ENCODE measurements around the gene CASP4. TPM values are rescaled to one million over a fixed set of nuclear protein-coding genes. Genes with fewer than 3 reads are reported as not detected.

The CASP4 gene
- total RNA-seq (2022; extraction: Qiagen RNA extraction; ENCODE audit: low read depth) = 4.4 to 6.6 TPM (median 5.0 TPM) in 5 replicates

DNA sequence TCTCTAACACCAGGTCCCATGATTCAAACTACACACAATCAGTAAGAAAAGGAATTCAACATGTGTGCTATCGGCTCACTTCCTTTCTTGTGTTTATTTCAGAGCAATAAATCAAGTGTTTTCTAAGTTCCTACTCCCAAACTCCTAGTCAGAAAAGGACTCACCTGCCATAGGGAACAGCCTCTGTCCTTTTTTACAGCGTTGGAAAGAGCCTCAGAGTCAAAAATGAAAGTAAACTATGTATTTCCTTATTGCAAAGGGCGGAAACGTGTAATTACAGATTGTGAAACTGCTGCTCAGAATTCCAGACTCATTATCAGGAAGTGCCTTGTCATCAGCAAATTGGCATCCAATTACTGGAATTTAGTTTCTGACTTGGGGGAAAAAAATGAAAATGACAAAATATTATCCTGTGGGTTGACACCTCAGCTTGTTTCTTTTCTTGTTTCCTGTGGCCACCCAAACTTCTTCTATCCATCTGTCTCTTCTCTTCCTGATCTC is at the start of gene CASP4:
Gene CASP4 (minus strand): TSS at position 220 of the 501 bp plus-strand sequence. CDS start 49 bp downstream, at position 171.

DNA sequence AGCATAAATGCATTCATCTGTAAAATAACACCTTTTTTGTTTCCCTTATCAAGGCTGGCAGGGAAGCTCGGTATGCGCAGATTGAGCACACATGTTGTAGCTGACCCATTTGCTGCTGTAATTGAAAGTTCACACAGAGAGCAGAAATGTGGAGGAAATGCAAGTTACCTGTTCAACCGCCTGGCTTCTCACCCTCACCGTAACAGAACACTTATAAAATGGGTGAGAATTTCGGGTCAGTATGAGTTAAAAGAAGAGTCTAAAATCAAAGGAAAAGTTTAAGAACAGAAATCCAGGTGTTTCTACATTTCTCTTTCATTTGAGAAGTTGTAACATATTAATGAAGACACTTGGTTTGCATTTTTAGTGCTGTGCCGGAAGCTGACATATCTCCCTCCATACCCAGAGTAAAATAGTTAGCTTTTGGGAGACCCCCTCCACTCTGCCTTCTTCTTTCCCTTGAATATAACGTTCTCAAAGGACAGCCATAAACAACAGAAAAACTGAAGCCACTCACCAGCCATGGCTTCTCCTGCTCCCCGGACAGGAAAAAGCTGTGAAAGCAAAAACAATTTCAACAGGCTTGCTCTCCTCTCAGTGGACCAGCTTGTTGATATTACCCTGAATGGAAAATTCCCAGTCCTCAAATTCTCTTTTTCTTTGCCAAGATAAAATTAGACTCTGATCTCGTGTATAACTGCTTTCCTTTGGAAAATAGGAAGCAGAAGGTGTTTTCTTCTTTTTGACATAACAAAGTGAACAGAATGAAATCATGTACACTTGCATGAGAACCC is 70.3 kb downstream of the CASP4 start, which contains the start of gene CASP12:
Gene CASP12 (minus strand): TSS at position 570 of the 794 bp plus-strand sequence.

Other genes with a start within 250 kb of the CASP4 start
- not detected in 5 replicates for gene CASP12, start 70.1 kb downstream of the CASP4 start, total RNA-seq (2022; extraction: Qiagen RNA extraction; ENCODE audit: low read depth)
- not detected in 5 replicates for gene CASP5, start 54.6 kb upstream of the CASP4 start, total RNA-seq (2022; extraction: Qiagen RNA extraction; ENCODE audit: low read depth)
- 0.11 to 0.56 TPM (median 0.29 TPM) in 4 of 5 replicates, not detected in the other for gene CASP1, start 66.6 kb upstream of the CASP4 start, total RNA-seq (2022; extraction: Qiagen RNA extraction; ENCODE audit: low read depth)
- gene CARD16, start 76.8 kb upstream of the CASP4 start, total RNA-seq (2022; extraction: Qiagen RNA extraction; ENCODE audit: low read depth) = not detected in 5 replicates
- gene CARD18, start 171.2 kb upstream of the CASP4 start, total RNA-seq (2022; extraction: Qiagen RNA extraction; ENCODE audit: low read depth) = not detected in 5 replicates